Vagina (tissue), 2 donors: Measurements from ENCODE around the gene ANKIB1. TPM values are rescaled to one million over a fixed set of nuclear protein-coding genes. Genes with fewer than 3 reads are reported as not detected.

Experiments used
- DNase-seq, 2 donors: peaks; one replicate each; pipeline ENCODE4 v3.0.0-alpha.2; 2017; ENCODE audit errors: extremely low spot score in 2 of 2
- H3K27ac ChIP-seq: fragments of 200-600 bp; sonication (generic); one replicate; pipeline ENCODE4 v1.5.1; 2019
- H3K27me3 ChIP-seq: fragments of 200-600 bp; sonication (generic); one replicate; pipeline ENCODE4 v1.5.1; 2019
- H3K36me3 ChIP-seq, 2 donors: fragments of 200-600 bp; sonication (generic); one replicate each; pipeline ENCODE4 v1.5.1; 2017 to 2019
- H3K4me1 ChIP-seq: fragments of 200-600 bp; sonication (generic); one replicate; pipeline ENCODE4 v1.5.1; 2019
- H3K4me3 ChIP-seq, 2 donors: fragments of 200-600 bp; sonication (generic); 1 replicate in 1 of 2; 2 replicates in 1 of 2; pipeline ENCODE4 v1.5.1; 2016 to 2019
- H3K9me3 ChIP-seq: fragments of 200-600 bp; sonication (generic); one replicate; pipeline ENCODE4 v1.5.1; 2019
- POLR2A ChIP-seq, 2 donors: fragments of 450-650 bp; IDR thresholded peaks; one replicate each; pipeline ENCODE4 v1.6.1; 2017; ENCODE audit warnings: antibody characterized with exemption in 2 of 2, mild to moderate bottlenecking in 2 of 2, moderate library complexity in 2 of 2
- POLR2AphosphoS5 ChIP-seq, 2 donors: sonication (generic); formaldehyde crosslinking; IDR thresholded peaks; one replicate each; pipeline ENCODE4 v1.9.0; 2017; ENCODE audit warnings: antibody characterized with exemption in 2 of 2, mild to moderate bottlenecking in 2 of 2, low read depth in 1 of 2; ENCODE audit not compliant: insufficient read depth in 1 of 2
- intact Hi-C: fragments of 100-400 bp; cut with DNase I; formaldehyde crosslinking; loops from one replicate; pipeline ENCODE4 v1.15.1; 2023
- total RNA-seq: library from RNA; depleted of rRNA; stranded (reverse); fragments of >200 nt; gene quantifications from one replicate; pipeline ENCODE4 v1.2.3, GENCODE V29; 2016
- TF ChIP-seq, protein P1 (sequence below), 3 experiments: fragments of 450-650 bp in 2 of 3; fragments of 200-600 bp in 1 of 3; sonication (generic) in 1 of 3; IDR thresholded peaks; one replicate each; pipeline ENCODE4 v1.5.1; 2017 to 2019; ENCODE audit warnings: antibody characterized with exemption in 3 of 3, mild to moderate bottlenecking in 2 of 3, moderate library complexity in 2 of 3

Gene ANKIB1
- total RNA-seq, 1 donor from 2014 or later = 27.7 TPM

DNA sequence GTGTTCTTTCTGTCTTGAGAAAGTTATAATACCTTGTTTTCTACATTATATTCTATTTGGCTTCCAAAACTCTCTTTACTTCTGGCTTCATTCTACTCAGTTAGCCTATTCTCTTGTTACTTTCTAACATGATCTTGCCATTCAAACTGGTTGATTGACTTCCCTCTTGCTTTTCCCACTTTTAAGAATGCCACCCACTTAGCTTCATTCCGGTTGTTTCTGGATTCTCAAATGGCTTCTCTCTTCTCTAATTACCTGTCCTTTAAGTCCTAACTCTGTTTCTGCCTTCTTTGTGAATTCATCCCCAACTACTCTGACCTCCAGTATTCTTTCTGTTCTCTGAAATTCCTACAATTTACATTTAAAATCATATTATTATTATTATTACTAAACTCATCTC is 52.0 kb downstream of the ANKIB1 start:
- Histone ChIP-seq H3K36me3 (no peaks in the 10 kb centered on the region), H3K27me3 (no peaks in the 10 kb centered on the region), H3K4me3 (no peak overlapping the region), H3K9me3 (no peaks in the 10 kb centered on the region), H3K27ac (no peak overlapping the region), H3K4me1 (no peaks in the 10 kb centered on the region)
- intact Hi-C loops = no loop called here
- no peak for DNase-seq
- TF ChIP-seq POLR2A (IDR thresholded peaks at IDR 0.05) (no peak), POLR2AphosphoS5 (IDR thresholded peaks at IDR 0.05; ENCODE audit: insufficient read depth in 1 of 2, low read depth in 1 of 2) (no peak)
- TF ChIP-seq, protein P1, sequence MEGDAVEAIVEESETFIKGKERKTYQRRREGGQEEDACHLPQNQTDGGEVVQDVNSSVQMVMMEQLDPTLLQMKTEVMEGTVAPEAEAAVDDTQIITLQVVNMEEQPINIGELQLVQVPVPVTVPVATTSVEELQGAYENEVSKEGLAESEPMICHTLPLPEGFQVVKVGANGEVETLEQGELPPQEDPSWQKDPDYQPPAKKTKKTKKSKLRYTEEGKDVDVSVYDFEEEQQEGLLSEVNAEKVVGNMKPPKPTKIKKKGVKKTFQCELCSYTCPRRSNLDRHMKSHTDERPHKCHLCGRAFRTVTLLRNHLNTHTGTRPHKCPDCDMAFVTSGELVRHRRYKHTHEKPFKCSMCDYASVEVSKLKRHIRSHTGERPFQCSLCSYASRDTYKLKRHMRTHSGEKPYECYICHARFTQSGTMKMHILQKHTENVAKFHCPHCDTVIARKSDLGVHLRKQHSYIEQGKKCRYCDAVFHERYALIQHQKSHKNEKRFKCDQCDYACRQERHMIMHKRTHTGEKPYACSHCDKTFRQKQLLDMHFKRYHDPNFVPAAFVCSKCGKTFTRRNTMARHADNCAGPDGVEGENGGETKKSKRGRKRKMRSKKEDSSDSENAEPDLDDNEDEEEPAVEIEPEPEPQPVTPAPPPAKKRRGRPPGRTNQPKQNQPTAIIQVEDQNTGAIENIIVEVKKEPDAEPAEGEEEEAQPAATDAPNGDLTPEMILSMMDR (IDR thresholded peaks at IDR 0.05) = no peak

GRCh38 chr7:92303761-92304160 is 58.0 kb downstream of the ANKIB1 start:
- Histone ChIP-seq H3K9me3 (no peaks in the 10 kb centered on the region), H3K4me3 (no peak overlapping the region), H3K36me3 (no peaks in the 10 kb centered on the region), H3K4me1 (no peaks in the 10 kb centered on the region), H3K27me3 (no peaks in the 10 kb centered on the region), H3K27ac (no peak overlapping the region)
- intact Hi-C loops = no loop called here
- TF ChIP-seq POLR2AphosphoS5 (IDR thresholded peaks at IDR 0.05; ENCODE audit: insufficient read depth in 1 of 2, low read depth in 1 of 2) (no peak), POLR2A (IDR thresholded peaks at IDR 0.05) (no peak)
- TF ChIP-seq, protein P1 (IDR thresholded peaks at IDR 0.05) = no peak
- DNase-seq = no peak

- no peak for DNase-seq
- TF ChIP-seq, protein P1 (IDR thresholded peaks at IDR 0.05) = no peak
- TF ChIP-seq POLR2A (IDR thresholded peaks at IDR 0.05) = no peak
- no peak overlapping the region for H3K4me3 ChIP-seq
Observed at GRCh38 chr7:92304406-92304893, 58.7 kb downstream of the ANKIB1 start.

DNA sequence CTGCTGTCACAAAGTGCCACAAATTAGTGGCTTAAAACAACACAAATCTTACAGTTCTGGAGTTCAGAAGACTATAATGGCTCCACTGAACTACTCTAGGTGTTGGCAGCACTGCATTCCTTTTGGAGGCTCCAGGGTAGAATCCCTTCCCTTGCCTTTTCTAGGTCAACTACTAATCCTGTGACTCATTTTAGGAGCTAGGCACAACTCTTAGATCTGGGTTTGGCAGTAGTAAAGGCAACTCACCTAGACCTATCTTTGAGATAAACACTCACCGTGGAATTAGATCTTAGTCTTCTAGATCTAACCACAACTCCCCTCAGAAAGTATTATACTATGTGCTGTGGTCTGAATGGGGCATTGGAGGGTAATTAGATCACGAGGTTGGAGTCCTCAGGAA is 60.4 kb downstream of the ANKIB1 start:
- no peak for DNase-seq
- intact Hi-C loops = no loop called here
- TF ChIP-seq POLR2AphosphoS5 (IDR thresholded peaks at IDR 0.05; ENCODE audit: insufficient read depth in 1 of 2, low read depth in 1 of 2) (no peak), POLR2A (IDR thresholded peaks at IDR 0.05) (no peak)
- TF ChIP-seq, protein P1 (IDR thresholded peaks at IDR 0.05) = no peak
- Histone ChIP-seq H3K9me3 (no peaks in the 10 kb centered on the region), H3K36me3 (no peaks in the 10 kb centered on the region), H3K4me3 (no peak overlapping the region), H3K27ac (no peak overlapping the region), H3K27me3 (no peaks in the 10 kb centered on the region), H3K4me1 (no peaks in the 10 kb centered on the region)

More at GRCh38 chr7:92304406-92304893, 58.7 kb downstream of the ANKIB1 start:
- no peaks in the 10 kb centered on the region for H3K27me3 ChIP-seq
- H3K36me3 ChIP-seq = no peaks in the 10 kb centered on the region
- H3K4me1 ChIP-seq = no peaks in the 10 kb centered on the region
- intact Hi-C loops = no loop called here
- no peaks in the 10 kb centered on the region for H3K9me3 ChIP-seq
- no peak overlapping the region for H3K27ac ChIP-seq

GRCh38 chr7:92313055-92313454 is 67.3 kb downstream of the ANKIB1 start:
- Histone ChIP-seq H3K36me3 (no peaks in the 10 kb centered on the region), H3K4me3 (no peak overlapping the region), H3K27ac (no peak overlapping the region), H3K9me3 (no peaks in the 10 kb centered on the region), H3K27me3 (no peaks in the 10 kb centered on the region), H3K4me1 (no peaks in the 10 kb centered on the region)
- DNase-seq = no peak
- intact Hi-C loops = no loop called here
- TF ChIP-seq, protein P1 (IDR thresholded peaks at IDR 0.05) = no peak
- no peak for TF ChIP-seq POLR2A (IDR thresholded peaks at IDR 0.05)
- no peak for TF ChIP-seq POLR2AphosphoS5 (IDR thresholded peaks at IDR 0.05; ENCODE audit: insufficient read depth in 1 of 2, low read depth in 1 of 2)
